Ovary (tissue), 3 donors: ENCODE results near the gene GPC6.

Experiments used
- CTCF ChIP-seq, 3 donors: fragments of 450-650 bp in 2 of 3; fragments of 200-600 bp in 1 of 3; IDR thresholded peaks; one replicate each; pipeline versions ENCODE4 v1.5.1 to v1.8.0; 2016 to 2022; ENCODE audit warnings: antibody characterized with exemption in 3 of 3, mild to moderate bottlenecking in 1 of 3
- POLR2A ChIP-seq: fragments of 450-650 bp; IDR thresholded peaks from one replicate; pipeline ENCODE4 v1.6.1; 2017; ENCODE audit warnings: antibody characterized with exemption, mild to moderate bottlenecking, moderate library complexity
- donor health status: DM: no; HTN: no; CAD: no.

- TF ChIP-seq POLR2A: no peak
- no peak for TF ChIP-seq CTCF (IDR thresholded peaks at IDR 0.05)
These were observed 1036.4 kb downstream of the GPC6 start for GRCh38 chr13:94263038-94263437.
